PFSK-1 (cell line): Measurements from ENCODE around the gene CCNJL.

Experiments
- FOXP2 ChIP-seq: optimal IDR thresholded peaks from 2 replicates; pipeline ENCODE3; 2011; ENCODE audit warnings: borderline replicate concordance, control low read depth, inconsistent platforms; ENCODE audit not compliant: insufficient read depth; ENCODE audit errors: extremely low read length, extremely low read depth
- POLR2AphosphoS5 ChIP-seq: IDR thresholded peaks from 2 replicates; pipeline ENCODE4 v1.6.1; 2012; ENCODE audit warnings: low read depth, mild to moderate bottlenecking, control low read depth, low read length, moderate library complexity
- SIN3A ChIP-seq: IDR thresholded peaks from 2 replicates; pipeline ENCODE4 v1.6.1; 2012; ENCODE audit warnings: mild to moderate bottlenecking, low read length, moderate library complexity, borderline replicate concordance; ENCODE audit not compliant: insufficient read depth
- TAF1 ChIP-seq: IDR thresholded peaks from 2 replicates; pipeline ENCODE4 v1.6.1; 2012; ENCODE audit warnings: low read length, control low read depth, borderline replicate concordance; ENCODE audit not compliant: insufficient read depth
- TF ChIP-seq, protein P1 (sequence below), 2 experiments: IDR thresholded peaks; 2 replicates each; pipeline versions ENCODE4 v1.6.1 to v1.8.0; 2011 to 2012; ENCODE audit warnings: low read depth in 2 of 2, low read length in 2 of 2, control low read depth in 1 of 2, inconsistent platforms in 1 of 2, mild to moderate bottlenecking in 1 of 2, moderate library complexity in 1 of 2; ENCODE audit not compliant: insufficient read depth in 1 of 2

The CCNJL gene

DNA sequence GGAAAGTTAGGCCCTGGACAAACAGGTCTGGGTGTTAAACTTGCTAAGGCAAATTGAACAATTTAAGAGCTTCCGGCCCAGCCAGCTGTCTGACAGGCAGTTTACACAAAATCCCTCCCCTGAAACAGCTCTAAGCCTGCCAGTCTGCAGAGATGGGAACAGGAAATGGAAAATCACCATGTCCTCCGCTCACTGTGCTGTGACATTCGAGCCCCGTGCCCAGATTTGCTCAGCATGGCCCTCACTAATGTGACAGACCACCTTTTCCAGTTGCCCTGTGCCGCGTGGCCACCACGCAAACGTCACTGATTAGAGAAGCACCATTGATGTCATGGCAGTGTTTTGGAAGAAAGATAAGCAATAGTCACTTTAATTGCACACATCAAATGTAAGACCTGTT is 41.0 kb downstream of the CCNJL start:
- TF ChIP-seq SIN3A (no peak), POLR2AphosphoS5 (no peak), FOXP2 (no peak), TAF1 (no peak)
- TF ChIP-seq, protein P1, sequence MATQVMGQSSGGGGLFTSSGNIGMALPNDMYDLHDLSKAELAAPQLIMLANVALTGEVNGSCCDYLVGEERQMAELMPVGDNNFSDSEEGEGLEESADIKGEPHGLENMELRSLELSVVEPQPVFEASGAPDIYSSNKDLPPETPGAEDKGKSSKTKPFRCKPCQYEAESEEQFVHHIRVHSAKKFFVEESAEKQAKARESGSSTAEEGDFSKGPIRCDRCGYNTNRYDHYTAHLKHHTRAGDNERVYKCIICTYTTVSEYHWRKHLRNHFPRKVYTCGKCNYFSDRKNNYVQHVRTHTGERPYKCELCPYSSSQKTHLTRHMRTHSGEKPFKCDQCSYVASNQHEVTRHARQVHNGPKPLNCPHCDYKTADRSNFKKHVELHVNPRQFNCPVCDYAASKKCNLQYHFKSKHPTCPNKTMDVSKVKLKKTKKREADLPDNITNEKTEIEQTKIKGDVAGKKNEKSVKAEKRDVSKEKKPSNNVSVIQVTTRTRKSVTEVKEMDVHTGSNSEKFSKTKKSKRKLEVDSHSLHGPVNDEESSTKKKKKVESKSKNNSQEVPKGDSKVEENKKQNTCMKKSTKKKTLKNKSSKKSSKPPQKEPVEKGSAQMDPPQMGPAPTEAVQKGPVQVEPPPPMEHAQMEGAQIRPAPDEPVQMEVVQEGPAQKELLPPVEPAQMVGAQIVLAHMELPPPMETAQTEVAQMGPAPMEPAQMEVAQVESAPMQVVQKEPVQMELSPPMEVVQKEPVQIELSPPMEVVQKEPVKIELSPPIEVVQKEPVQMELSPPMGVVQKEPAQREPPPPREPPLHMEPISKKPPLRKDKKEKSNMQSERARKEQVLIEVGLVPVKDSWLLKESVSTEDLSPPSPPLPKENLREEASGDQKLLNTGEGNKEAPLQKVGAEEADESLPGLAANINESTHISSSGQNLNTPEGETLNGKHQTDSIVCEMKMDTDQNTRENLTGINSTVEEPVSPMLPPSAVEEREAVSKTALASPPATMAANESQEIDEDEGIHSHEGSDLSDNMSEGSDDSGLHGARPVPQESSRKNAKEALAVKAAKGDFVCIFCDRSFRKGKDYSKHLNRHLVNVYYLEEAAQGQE (IDR thresholded peaks at IDR 0.05; ENCODE audit: insufficient read depth in 1 of 2, low read depth in 2 of 2, low read length in 2 of 2): no peak

GRCh38 chr5:160270704-160271103 is 41.7 kb downstream of the CCNJL start:
- TF ChIP-seq POLR2AphosphoS5 (no peak), TAF1 (no peak), SIN3A (no peak)
- TF ChIP-seq, protein P1 (IDR thresholded peaks at IDR 0.05; ENCODE audit: insufficient read depth in 1 of 2, low read depth in 2 of 2, low read length in 2 of 2): no peak

GRCh38 chr5:160269017-160269416 is 43.3 kb downstream of the CCNJL start:
- TF ChIP-seq TAF1 (no peak), SIN3A (no peak), FOXP2 (no peak), POLR2AphosphoS5 (no peak)
- TF ChIP-seq, protein P1 (IDR thresholded peaks at IDR 0.05; ENCODE audit: insufficient read depth in 1 of 2, low read depth in 2 of 2, low read length in 2 of 2): no peak

GRCh38 chr5:160268121-160268520 is 44.2 kb downstream of the CCNJL start:
- TF ChIP-seq TAF1 (no peak), FOXP2 (no peak), POLR2AphosphoS5 (no peak), SIN3A (no peak)
- TF ChIP-seq, protein P1 (IDR thresholded peaks at IDR 0.05; ENCODE audit: insufficient read depth in 1 of 2, low read depth in 2 of 2, low read length in 2 of 2): no peak

GRCh38 chr5:160266752-160267345 is 45.5 kb downstream of the CCNJL start:
- TF ChIP-seq, protein P1 (IDR thresholded peaks at IDR 0.05; ENCODE audit: insufficient read depth in 1 of 2, low read depth in 2 of 2, low read length in 2 of 2): no peak
- TF ChIP-seq TAF1 (no peak), SIN3A (no peak), FOXP2 (no peak), POLR2AphosphoS5 (no peak)
